Kidney (tissue), 14 donors: ENCODE data around the gene SIRT4. TPM values are rescaled to one million over a fixed set of nuclear protein-coding genes. Genes with fewer than 3 reads are reported as not detected.

Experiments
- DNase-seq, 5 donors: peaks; one replicate each; pipeline ENCODE4 v3.0.0-alpha.2; 2013 to 2020
- FAIRE-seq: peaks from 2 replicates; lab custom pipeline; 2012; peaks lifted over from hg19 to GRCh38; lab: Jason Lieb, UNC
- H3K27ac ChIP-seq, 2 donors: one replicate each; pipeline ENCODE4 v1.7.0; 2013; ENCODE audit warnings: low read depth in 2 of 2, low read length in 2 of 2, inconsistent platforms in 1 of 2
- H3K27me3 ChIP-seq: one replicate; pipeline ENCODE4 v1.7.1; 2013; ENCODE audit warnings: low read length, inconsistent platforms; ENCODE audit not compliant: control insufficient read depth, insufficient read depth
- H3K36me3 ChIP-seq, 3 donors: one replicate each; pipeline versions ENCODE4 v1.7.0 to v1.7.1; 2013; ENCODE audit warnings: low read length in 3 of 3, control low read depth in 1 of 3, inconsistent platforms in 1 of 3; ENCODE audit not compliant: insufficient read depth in 3 of 3, control insufficient read depth in 2 of 3
- H3K4me1 ChIP-seq, 3 donors: one replicate each; pipeline versions ENCODE4 v1.7.0 to v1.7.1; 2013; ENCODE audit warnings: low read length in 3 of 3, inconsistent platforms in 1 of 3, low read depth in 1 of 3; ENCODE audit not compliant: control insufficient read depth in 2 of 3, insufficient read depth in 2 of 3
- H3K4me3 ChIP-seq, 3 donors: one replicate each; pipeline versions ENCODE4 v1.7.0 to v1.8.1; 2013; ENCODE audit warnings: low read length in 3 of 3, control low read depth in 1 of 3, inconsistent platforms in 1 of 3
- H3K9ac ChIP-seq, 3 donors: one replicate each; pipeline versions ENCODE4 v1.7.0 to v1.7.1; 2013; ENCODE audit warnings: low read length in 3 of 3, control low read depth in 1 of 3, inconsistent platforms in 1 of 3
- H3K9me3 ChIP-seq, 3 donors: one replicate each; pipeline versions ENCODE4 v1.7.0 to v1.7.1; 2013; ENCODE audit warnings: low read length in 3 of 3, control low read depth in 1 of 3, inconsistent platforms in 1 of 3; ENCODE audit not compliant: control insufficient read depth in 2 of 3, insufficient read depth in 1 of 3
- CTCF ChIP-seq: IDR thresholded peaks from 3 replicates; pipeline ENCODE4 v1.5.1; 2012; ENCODE audit warnings: mild to moderate bottlenecking, moderate library complexity, borderline replicate concordance; ENCODE audit not compliant: insufficient read depth; ENCODE audit errors: extremely low read depth
- intact Hi-C: fragments of 100-400 bp; cut with DNase I; formaldehyde crosslinking; loops from one replicate; pipeline ENCODE4 v1.11.1; 2022
- polyA plus RNA-seq: library from polyadenylated mRNA; stranded (reverse); fragments of 350-450 nt; fragmentation: Illumina TruSeq; extraction: RNeasy Lipid Tissue Mini Kit (QIAGEN cat#74804); gene quantifications from one replicate; pipeline ENCODE4 v1.2.3, GENCODE V29; 2014; ENCODE audit warnings: low read depth, low replicate concordance; ENCODE audit not compliant: insufficient read depth
- total RNA-seq: library from RNA; stranded (reverse); fragmentation: NEBNext Ultra II Directional; extraction: Animal tissue kit (Norgen Biotek cat#: 25700); gene quantifications from one replicate; pipeline ENCODE4 v1.2.1, GENCODE V29; 2021
- donor health status: control.
- donor health status: control.
- donor health status: control.
- donor health status: control.
- donor health status: control.
- donor health status: DM: yes; HTN: yes; CAD: no.
- donor health status: Normal renal cell carcinoma (clear cell type).

SIRT4 gene
- total and polyA plus RNA-seq, 2 donors from 2014 or later: 1.5 to 8.1 TPM

GRCh38 chr12:120314220-120314619 is 12.1 kb downstream of the SIRT4 start:
- Histone ChIP-seq H3K27ac (no peak overlapping the region), H3K9ac (no peak overlapping the region), H3K4me3 (no peak overlapping the region), H3K36me3 (no peaks in the 10 kb centered on the region), H3K27me3 (no peaks in the 10 kb centered on the region), H3K4me1 (peaks cover 3% of the 10 kb centered on the region in 3 donors), H3K9me3 (no peaks in the 10 kb centered on the region)
- FAIRE-seq (no peak), DNase-seq (peak in 1 of 5 donors; percentile 0)
- TF ChIP-seq CTCF: no peak
- intact Hi-C loops: no loop called here

GRCh38 chr12:120316798-120317223 is 14.7 kb downstream of the SIRT4 start:
- peaks cover 3 to 5% (median 3%) of the 10 kb centered on the region in 3 donors for H3K4me1 ChIP-seq
- no peaks in the 10 kb centered on the region for H3K36me3 ChIP-seq
- H3K9ac ChIP-seq: peak overlapping the region; percentile 20 to 70 (median 57)
- intact Hi-C loops: no loop called here
- H3K27ac ChIP-seq: peak overlapping the region; percentile 83 to 86
- no peak for TF ChIP-seq CTCF
- H3K27me3 ChIP-seq: no peaks in the 10 kb centered on the region
- H3K4me3 ChIP-seq: peak overlapping the region; percentile 72 to 85 (median 76)
- DNase-seq: peak in 1 of 5 donors; percentile 50
- no peak for FAIRE-seq
- no peaks in the 10 kb centered on the region for H3K9me3 ChIP-seq

- Histone ChIP-seq H3K4me3 (peak overlapping the region; percentile 72 to 85 (median 76)), H3K9ac (peak overlapping the region; percentile 57 to 86 (median 70)), H3K9me3 (no peaks in the 10 kb centered on the region), H3K36me3 (no peaks in the 10 kb centered on the region), H3K4me1 (peaks cover 3 to 8% (median 3%) of the 10 kb centered on the region in 3 donors), H3K27ac (peak overlapping the region; percentile 83 to 86), H3K27me3 (no peaks in the 10 kb centered on the region)
- peak; percentile 99 for FAIRE-seq
- intact Hi-C loops: no loop called here
- peak; percentile 99 to 100 (median 100) for DNase-seq
- TF ChIP-seq CTCF: peak; percentile 26
Observed at GRCh38 chr12:120317224-120318105, 15.3 kb downstream of the SIRT4 start.
